Activated B cell treated with CpG ODN at 0.5 μM for 24 hours (primary cell): ENCODE data around the gene DYNLT5. TPM values are rescaled to one million over a fixed set of nuclear protein-coding genes. Genes with fewer than 3 reads are reported as not detected.

ENCODE experiments used
- ATAC-seq: fragments of 200-7000 bp; cut with Tn5 transposase; one replicate; pipeline ENCODE4 v1.10.0; 2021; ENCODE audit warnings: low read depth, mild to moderate bottlenecking, moderate library complexity
- CTCF ChIA-PET: fragments of 350-600 bp; sonication (Branson Sonifier 250); formaldehyde crosslinking; loops from one replicate; lab custom pipeline; 2021; ENCODE audit warnings: antibody characterized with exemption; lab: Charles Lee
- POLR2A ChIA-PET: fragments of 350-600 bp; sonication (Branson Sonifier 250); formaldehyde crosslinking; loops from one replicate; lab custom pipeline; 2021; ENCODE audit warnings: antibody characterized with exemption; lab: Charles Lee
- DNase-seq: peaks from one replicate; pipeline ENCODE4 v3.0.0; 2022
- H3K27ac Mint-ChIP-seq: one replicate; pipeline ENCODE4 v1.8.0; 2020; ENCODE audit warnings: mixed read lengths
- H3K27me3 Mint-ChIP-seq: one replicate; pipeline ENCODE4 v1.8.0; 2021; ENCODE audit warnings: mixed read lengths
- H3K36me3 Mint-ChIP-seq: one replicate; pipeline ENCODE4 v1.8.0; 2021; ENCODE audit warnings: low read depth, mixed read lengths
- H3K4me1 Mint-ChIP-seq: one replicate; pipeline ENCODE4 v1.8.0; 2021; ENCODE audit warnings: mixed read lengths
- H3K4me3 Mint-ChIP-seq: one replicate; pipeline ENCODE4 v1.8.0; 2020; ENCODE audit warnings: mild to moderate bottlenecking, mixed read lengths
- H3K9me3 Mint-ChIP-seq: one replicate; pipeline ENCODE4 v1.8.0; 2020; ENCODE audit warnings: mixed read lengths
- intact Hi-C: fragments of 100-400 bp; cut with micrococcal nuclease; formaldehyde crosslinking; loops from one replicate; pipeline ENCODE4 v1.15.1; 2024
- total RNA-seq: library from RNA; stranded (reverse); gene quantifications from 2 replicates; pipeline ENCODE4 v1.2.3, GENCODE V29; 2022
- TF ChIP-seq, protein P1 (sequence below): fragments of 200-600 bp; IDR thresholded peaks from one replicate; pipeline ENCODE4 v1.8.0; 2022; ENCODE audit warnings: antibody characterized with exemption, mild to moderate bottlenecking

The DYNLT5 gene
- total RNA-seq, 1 donor from 2014 or later: not detected

DNA sequence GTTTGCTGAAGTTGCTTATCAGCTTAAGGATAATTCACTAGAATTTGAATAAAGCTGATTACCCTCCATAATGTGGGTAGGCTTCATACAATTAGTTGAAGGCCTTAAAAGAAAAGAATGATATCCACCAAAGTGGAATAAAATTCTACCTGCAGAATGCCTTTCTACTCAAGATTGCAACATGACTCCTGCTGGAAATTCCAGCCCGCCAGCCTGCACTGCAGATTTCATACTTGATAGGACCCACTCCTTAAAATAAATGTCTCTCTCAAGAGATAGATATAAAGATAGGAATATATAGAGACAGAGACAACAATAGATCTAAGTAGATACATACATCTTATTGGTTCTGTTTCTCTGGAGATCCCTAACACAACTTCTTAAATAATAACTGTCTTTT is 72.5 kb downstream of the DYNLT5 start:
- Mint-ChIP-seq H3K36me3 (no peaks in the 10 kb centered on the region), H3K4me3 (no peak overlapping the region), H3K27ac (no peak overlapping the region), H3K4me1 (no peaks in the 10 kb centered on the region), H3K9me3 (no peaks in the 10 kb centered on the region), H3K27me3 (peaks cover 1% of the 10 kb centered on the region)
- CTCF ChIA-PET: no interaction called here
- POLR2A ChIA-PET: no interaction called here
- ATAC-seq (no peak), DNase-seq (no peak)
- TF ChIP-seq, protein P1, sequence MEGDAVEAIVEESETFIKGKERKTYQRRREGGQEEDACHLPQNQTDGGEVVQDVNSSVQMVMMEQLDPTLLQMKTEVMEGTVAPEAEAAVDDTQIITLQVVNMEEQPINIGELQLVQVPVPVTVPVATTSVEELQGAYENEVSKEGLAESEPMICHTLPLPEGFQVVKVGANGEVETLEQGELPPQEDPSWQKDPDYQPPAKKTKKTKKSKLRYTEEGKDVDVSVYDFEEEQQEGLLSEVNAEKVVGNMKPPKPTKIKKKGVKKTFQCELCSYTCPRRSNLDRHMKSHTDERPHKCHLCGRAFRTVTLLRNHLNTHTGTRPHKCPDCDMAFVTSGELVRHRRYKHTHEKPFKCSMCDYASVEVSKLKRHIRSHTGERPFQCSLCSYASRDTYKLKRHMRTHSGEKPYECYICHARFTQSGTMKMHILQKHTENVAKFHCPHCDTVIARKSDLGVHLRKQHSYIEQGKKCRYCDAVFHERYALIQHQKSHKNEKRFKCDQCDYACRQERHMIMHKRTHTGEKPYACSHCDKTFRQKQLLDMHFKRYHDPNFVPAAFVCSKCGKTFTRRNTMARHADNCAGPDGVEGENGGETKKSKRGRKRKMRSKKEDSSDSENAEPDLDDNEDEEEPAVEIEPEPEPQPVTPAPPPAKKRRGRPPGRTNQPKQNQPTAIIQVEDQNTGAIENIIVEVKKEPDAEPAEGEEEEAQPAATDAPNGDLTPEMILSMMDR: no peak
- intact Hi-C loops: no loop called here

Other genes with a start within 250 kb of the DYNLT5 start
- not detected in 2 replicates for gene SGIP1, start 218.3 kb upstream of the DYNLT5 start, total RNA-seq
- not detected in 2 replicates for gene INSL5, start 48.8 kb downstream of the DYNLT5 start, total RNA-seq
- 0.75 and 3.4 TPM in 2 replicates for gene DNAI4, start 172.4 kb downstream of the DYNLT5 start, total RNA-seq
- 39.1 and 39.2 TPM in 2 replicates for gene MIER1, start 172.5 kb downstream of the DYNLT5 start, total RNA-seq